Measurements from ENCODE around the gene CD247. TPM values are rescaled to one million over a fixed set of nuclear protein-coding genes. Genes with fewer than 3 reads are reported as not detected.

CD247 gene
- total RNA-seq, 1 donor from 2014 or later = not detected

DNA sequence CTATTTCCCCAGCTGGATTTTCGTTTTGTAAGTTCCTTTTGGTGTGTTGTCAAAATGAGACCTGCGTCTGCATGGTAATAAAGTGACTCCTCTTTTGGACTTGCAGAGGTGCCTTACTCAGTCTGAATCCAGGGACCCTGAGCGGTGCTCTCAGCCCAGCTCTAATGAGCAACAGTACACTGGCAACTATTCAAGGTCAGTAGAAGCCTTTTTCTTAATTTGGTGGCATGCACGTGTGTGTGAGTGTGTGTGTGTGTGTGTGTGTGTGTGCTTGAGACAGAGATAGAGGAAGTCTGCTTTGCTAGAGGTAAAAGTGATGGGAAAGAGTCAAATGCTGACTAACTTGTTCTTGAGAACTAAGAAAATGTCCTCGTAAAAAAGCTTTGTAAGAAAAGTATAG, 105.4 kb downstream of the CD247 start:
- Mint-ChIP-seq H3K9me3 (ENCODE audit: unreplicated experiment) (no peaks in the 10 kb centered on the region), H3K36me3 (ENCODE audit: unreplicated experiment) (peaks cover 41% of the 10 kb centered on the region), H3K4me3 (ENCODE audit: unreplicated experiment) (no peak overlapping the region), H3K27me3 (ENCODE audit: unreplicated experiment) (no peaks in the 10 kb centered on the region), H3K27ac (ENCODE audit: unreplicated experiment) (no peak overlapping the region), H3K4me1 (ENCODE audit: unreplicated experiment) (no peaks in the 10 kb centered on the region)
- TF ChIP-seq, protein P1, sequence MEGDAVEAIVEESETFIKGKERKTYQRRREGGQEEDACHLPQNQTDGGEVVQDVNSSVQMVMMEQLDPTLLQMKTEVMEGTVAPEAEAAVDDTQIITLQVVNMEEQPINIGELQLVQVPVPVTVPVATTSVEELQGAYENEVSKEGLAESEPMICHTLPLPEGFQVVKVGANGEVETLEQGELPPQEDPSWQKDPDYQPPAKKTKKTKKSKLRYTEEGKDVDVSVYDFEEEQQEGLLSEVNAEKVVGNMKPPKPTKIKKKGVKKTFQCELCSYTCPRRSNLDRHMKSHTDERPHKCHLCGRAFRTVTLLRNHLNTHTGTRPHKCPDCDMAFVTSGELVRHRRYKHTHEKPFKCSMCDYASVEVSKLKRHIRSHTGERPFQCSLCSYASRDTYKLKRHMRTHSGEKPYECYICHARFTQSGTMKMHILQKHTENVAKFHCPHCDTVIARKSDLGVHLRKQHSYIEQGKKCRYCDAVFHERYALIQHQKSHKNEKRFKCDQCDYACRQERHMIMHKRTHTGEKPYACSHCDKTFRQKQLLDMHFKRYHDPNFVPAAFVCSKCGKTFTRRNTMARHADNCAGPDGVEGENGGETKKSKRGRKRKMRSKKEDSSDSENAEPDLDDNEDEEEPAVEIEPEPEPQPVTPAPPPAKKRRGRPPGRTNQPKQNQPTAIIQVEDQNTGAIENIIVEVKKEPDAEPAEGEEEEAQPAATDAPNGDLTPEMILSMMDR (IDR thresholded peaks at IDR 0.05) = no peak
- DNase-seq (ENCODE audit: extremely low spot score, unreplicated experiment) = no peak

- Mint-ChIP-seq H3K36me3 (ENCODE audit: unreplicated experiment) (peaks cover 43% of the 10 kb centered on the region), H3K27me3 (ENCODE audit: unreplicated experiment) (no peaks in the 10 kb centered on the region), H3K4me1 (ENCODE audit: unreplicated experiment) (no peaks in the 10 kb centered on the region), H3K9me3 (ENCODE audit: unreplicated experiment) (no peaks in the 10 kb centered on the region), H3K27ac (ENCODE audit: unreplicated experiment) (no peak overlapping the region), H3K4me3 (ENCODE audit: unreplicated experiment) (no peak overlapping the region)
- TF ChIP-seq, protein P1 (IDR thresholded peaks at IDR 0.05) = no peak
- no peak for DNase-seq (ENCODE audit: extremely low spot score, unreplicated experiment)
Observed at GRCh38 chr1:167412072-167412471, 106.3 kb downstream of the CD247 start.

- no peaks in the 10 kb centered on the region for H3K9me3 Mint-ChIP-seq (ENCODE audit: unreplicated experiment)
Observed at GRCh38 chr1:167409183-167409582, 109.1 kb downstream of the CD247 start.

DNA sequence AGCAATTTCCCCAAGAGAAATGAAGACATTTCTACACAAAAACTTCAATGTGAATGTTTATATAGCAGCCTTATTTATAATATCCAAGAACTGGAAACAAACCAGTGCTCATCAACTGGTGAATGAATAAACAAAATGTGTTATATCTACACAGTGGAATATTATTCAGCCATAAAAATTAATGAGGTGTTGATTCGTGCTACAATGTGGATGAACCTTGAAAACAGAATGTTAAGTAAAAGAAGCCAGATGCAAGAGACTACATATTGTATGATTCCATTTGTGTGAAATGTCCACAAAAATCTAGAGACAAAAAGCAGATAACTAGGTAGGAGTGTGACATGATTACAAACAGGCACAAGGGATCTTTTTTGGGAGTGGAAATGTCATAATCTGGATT, 110.0 kb downstream of the CD247 start:
- TF ChIP-seq, protein P1 (IDR thresholded peaks at IDR 0.05) = no peak
- no peak for DNase-seq (ENCODE audit: extremely low spot score, unreplicated experiment)
- Mint-ChIP-seq H3K27me3 (ENCODE audit: unreplicated experiment) (no peaks in the 10 kb centered on the region), H3K36me3 (ENCODE audit: unreplicated experiment) (peaks cover 35% of the 10 kb centered on the region), H3K27ac (ENCODE audit: unreplicated experiment) (no peak overlapping the region), H3K4me3 (ENCODE audit: unreplicated experiment) (no peak overlapping the region), H3K9me3 (ENCODE audit: unreplicated experiment) (no peaks in the 10 kb centered on the region), H3K4me1 (ENCODE audit: unreplicated experiment) (peaks cover 8% of the 10 kb centered on the region)

More at GRCh38 chr1:167409183-167409582, 109.1 kb downstream of the CD247 start:
- Mint-ChIP-seq H3K36me3 (ENCODE audit: unreplicated experiment) (peaks cover 39% of the 10 kb centered on the region), H3K27me3 (ENCODE audit: unreplicated experiment) (no peaks in the 10 kb centered on the region), H3K27ac (ENCODE audit: unreplicated experiment) (no peak overlapping the region), H3K4me3 (ENCODE audit: unreplicated experiment) (no peak overlapping the region), H3K4me1 (ENCODE audit: unreplicated experiment) (no peaks in the 10 kb centered on the region)
- TF ChIP-seq, protein P1 (IDR thresholded peaks at IDR 0.05) = peak; percentile 12
- DNase-seq (ENCODE audit: extremely low spot score, unreplicated experiment) = no peak

- H3K9me3 Mint-ChIP-seq (ENCODE audit: unreplicated experiment) = no peaks in the 10 kb centered on the region
- H3K4me1 Mint-ChIP-seq (ENCODE audit: unreplicated experiment) = peaks cover 9% of the 10 kb centered on the region
- no peak for DNase-seq (ENCODE audit: extremely low spot score, unreplicated experiment)
- H3K4me3 Mint-ChIP-seq (ENCODE audit: unreplicated experiment) = no peak overlapping the region
- H3K27me3 Mint-ChIP-seq (ENCODE audit: unreplicated experiment) = no peaks in the 10 kb centered on the region
- TF ChIP-seq, protein P1 (IDR thresholded peaks at IDR 0.05) = no peak
- no peak overlapping the region for H3K27ac Mint-ChIP-seq (ENCODE audit: unreplicated experiment)
- H3K36me3 Mint-ChIP-seq (ENCODE audit: unreplicated experiment) = peaks cover 18% of the 10 kb centered on the region
Observed at GRCh38 chr1:167404908-167405307, 113.4 kb downstream of the CD247 start.

Measured in osteocyte (in vitro differentiated cells).